HG03066 (cell line): Measurements from ENCODE around the gene GRK5.

Source experiments
- ATAC-seq: cut with Tn5 transposase; IDR thresholded peaks from one replicate; pipeline ENCODE4 v1.9.1; 2021; ENCODE audit warnings: low read depth; ENCODE audit not compliant: unreplicated experiment

GRK5 gene

DNA sequence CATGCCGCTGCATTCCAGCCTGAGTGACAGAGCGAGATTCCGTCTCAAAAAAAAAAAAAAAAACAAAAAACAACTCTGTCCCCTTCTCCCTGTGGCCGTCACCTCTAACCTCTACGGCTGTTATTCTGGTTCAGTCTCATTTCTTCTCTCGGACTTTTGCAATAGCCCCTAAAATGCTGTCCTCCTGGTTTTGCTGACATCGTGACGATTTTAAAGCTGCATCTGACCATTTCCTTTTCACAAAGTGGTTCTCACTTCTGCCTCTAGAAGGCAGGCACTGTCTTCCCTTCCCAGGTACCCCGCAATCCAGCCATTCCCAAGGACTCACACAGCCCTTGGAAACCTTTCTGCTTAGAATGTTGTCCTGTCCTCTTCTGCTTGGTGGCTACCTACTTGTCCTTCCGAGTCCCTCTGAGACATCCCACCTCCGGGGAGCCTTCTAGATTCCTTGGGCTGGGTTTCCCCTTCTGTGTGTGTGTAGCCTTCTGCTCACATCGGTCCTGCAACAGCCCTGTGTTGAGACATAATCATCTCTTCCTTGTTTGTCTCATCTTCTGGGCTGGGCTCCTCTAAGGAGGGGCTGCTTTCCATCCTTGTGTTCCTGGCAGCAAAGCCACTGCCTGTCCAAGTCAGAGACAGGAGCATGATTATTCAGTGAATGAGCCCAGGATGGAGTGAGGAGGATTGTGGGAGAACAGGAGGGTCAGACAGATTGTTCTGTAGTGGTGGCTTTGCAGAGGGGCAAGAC, 83.1 kb downstream of the GRK5 start:
- no peak for ATAC-seq

DNA sequence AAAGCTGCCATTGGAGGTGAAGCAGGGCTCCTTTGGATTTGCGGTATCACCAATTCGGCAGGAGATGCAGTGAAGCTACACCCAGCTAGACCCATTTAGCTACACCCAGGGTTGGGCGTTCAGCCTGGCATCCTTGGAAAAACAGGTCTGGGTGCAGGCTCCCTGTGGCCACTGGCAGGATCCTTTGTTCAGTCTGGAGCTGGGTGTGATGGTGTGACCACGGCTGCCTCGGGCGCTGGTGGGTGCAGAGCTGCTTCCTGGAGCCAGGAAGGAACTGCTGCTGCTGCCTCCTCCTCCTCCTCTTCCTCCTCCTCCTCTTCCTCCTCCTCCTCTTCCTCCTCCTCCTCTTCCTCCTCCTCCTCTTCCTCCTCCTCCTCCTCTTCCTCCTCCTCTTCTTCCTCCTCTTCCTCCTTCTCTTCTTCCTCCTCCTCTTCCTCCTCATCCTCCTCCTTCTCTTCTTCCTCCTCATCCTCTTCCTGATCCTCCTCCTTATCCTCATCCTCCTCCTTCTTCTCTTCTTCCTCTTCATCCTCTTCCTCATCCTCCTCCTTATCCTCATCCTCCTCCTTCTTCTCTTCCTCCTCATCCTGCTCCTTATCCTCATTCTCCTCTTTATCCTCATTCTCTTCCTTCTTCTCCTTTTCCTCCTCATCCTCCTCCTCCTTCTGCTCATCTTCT, 84.0 kb downstream of the GRK5 start:
- ATAC-seq: no peak

DNA sequence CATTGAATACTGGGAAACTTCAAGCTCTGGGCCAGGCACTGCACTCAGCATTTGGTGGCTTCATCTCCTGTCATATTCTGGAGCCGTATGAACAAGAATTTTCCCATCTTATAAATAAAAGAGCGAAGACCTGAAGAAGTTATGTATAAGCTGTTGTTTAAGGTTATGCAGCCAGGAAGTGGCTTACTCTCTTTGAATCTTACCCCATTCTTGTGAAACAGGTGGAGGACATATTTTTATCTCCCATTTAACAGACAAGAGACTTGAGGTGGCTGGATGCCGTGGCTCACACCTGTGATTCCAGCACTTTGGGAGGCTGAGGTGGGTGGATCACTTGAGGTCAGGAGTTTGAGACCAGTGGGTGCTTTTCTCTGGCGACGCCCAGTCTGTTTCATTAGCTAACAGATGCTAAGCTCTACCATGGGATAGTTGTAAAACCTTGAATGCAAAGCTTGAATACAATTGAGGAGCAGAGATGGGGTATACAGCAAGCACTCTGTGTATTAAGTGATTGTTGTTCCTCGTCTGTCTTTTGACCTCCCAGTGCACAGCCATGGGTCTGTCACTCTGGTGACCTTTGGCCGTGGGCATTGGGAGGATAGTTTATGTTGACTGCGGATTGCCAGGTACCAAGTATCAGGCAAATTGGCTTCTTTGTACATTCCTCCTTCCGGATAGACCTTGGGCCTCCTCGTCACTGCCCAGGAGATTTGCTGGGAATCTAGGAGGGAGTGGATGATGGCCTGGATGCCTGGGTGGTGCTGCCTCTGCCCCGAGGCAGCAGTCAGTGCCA, 85.8 kb downstream of the GRK5 start:
- no peak for ATAC-seq

DNA sequence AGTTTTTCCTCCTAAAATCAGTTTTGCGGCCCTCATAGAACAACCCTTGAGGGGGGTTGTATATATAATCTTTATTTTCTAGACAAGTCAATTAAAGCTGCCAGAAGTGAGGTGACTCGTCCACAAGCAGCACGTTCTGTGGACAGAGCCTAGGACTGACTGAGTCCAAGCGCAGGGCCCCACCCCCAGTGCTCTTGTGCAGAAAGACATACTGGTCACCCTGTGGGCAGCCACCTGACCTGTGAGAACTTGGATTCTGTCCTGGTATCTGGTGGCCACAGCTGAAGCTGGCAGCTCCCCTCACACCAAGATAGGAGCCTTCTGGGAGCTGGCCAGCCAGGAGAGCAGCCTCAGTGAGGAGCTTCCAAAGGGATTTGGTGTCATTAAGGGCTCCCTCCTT, 89.3 kb downstream of the GRK5 start:
- no peak for ATAC-seq

DNA sequence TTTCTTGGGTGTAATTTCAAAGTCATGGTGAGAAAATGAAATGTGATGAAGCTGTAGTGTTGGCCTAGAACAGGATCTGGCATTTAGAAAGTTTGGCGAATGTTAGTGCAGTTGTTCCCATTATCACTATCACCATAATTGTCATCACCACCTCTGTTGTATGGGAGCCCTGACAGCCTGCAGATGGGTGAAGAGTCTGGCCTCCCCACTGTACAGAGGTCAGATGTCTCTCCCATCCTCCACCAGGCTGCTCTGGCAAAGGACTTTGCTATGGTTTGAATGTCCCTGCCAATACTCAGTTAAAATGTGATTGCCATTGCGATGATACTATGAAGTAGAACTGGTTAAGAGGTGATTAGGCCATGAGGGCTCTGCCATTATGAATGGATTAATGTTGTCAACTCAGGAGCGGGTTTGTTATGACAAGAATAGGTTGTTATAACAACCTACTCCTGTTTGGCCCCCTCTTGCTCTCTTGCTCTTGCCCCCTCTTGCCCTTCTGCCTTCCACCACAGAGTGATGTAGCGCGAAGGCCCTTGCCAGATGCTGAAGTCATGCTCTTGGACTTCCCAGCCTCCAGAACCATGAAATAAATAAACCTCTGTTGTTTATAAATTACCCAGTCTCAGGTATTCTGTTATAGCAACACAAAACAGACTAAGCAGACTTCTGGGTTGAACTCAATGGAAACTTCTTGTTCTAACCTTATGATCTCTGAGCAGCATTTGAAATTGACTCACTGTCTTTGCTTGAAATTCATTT, 90.0 kb downstream of the GRK5 start:
- no peak for ATAC-seq

DNA sequence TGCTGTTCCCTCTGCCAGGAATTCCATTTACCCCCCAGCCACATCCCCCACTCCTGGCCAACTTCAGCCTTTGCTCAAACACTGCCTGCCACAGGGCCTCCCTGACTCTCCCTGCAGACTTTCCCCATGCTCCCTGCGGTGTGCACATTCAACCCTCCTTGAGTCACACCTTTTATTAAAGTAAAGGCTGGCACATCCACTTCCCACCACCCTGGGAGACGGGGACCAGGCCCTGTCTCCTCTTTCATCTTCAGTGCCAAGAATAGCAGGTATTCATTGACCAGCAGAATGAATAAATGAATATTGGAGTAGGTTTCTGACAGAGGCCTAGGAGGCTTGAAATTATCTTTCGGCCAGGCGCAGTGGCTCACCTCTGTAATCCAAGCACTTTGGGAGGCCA, 91.4 kb downstream of the GRK5 start:
- ATAC-seq: no peak

DNA sequence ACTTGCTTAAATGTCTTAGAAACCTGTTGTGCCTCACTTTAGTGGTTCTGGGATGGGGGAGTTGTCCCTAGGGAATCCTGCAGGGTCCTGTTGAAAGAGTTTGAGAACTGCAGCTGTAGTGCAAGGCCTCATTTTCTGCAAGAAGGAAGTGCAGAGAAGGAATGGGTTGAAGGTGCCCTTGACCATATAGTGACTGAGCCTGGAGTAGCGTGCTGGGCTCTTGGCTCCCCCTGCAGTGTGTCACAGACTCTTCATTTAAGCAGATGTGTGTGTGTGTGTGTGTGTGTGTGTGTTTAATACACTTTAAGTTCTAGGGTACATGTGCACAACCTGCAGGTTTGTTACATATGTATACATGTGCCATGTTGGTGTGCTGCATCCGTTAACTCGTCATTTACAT, 92.2 kb downstream of the GRK5 start:
- ATAC-seq: no peak

DNA sequence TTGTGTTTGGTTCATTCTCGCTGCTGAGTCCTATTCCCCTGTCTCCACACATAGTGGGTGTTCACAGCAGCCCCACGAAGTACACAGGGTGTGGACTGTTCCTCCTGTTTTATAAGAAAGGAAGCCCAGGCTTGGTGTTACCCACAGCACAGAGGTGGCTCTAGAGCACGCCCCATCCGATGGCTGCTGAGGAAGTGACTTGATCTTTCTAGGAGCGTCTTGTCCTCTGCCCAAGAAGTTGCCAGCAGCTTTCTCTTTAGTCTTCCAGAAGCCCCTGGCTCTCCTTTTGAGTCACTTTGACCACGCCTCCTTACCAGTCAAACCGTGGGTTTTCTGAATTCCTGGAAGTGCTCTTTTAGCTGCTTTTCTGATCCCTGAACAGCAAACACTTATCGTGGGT, 94.0 kb downstream of the GRK5 start:
- no peak for ATAC-seq

DNA sequence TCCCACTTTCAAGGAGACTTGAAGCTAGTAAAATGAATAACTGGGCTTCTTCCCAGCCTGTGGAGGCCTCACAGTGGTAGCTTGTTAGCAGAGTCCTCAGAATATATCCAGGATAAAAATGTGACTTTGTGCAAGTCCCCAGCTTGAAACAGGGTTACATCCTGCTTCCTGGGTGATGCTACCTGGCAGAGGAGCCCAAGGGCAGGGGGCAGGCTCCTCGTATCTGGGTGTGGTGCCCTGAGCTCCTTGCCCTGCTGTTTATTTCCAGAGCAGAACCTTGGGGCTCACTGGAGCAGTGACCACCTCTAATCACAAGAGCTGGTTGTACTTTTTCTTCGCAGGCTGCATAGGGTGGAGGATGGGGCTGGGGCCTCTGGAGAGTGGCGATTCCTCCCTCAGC, 94.8 kb downstream of the GRK5 start:
- ATAC-seq: no peak

DNA sequence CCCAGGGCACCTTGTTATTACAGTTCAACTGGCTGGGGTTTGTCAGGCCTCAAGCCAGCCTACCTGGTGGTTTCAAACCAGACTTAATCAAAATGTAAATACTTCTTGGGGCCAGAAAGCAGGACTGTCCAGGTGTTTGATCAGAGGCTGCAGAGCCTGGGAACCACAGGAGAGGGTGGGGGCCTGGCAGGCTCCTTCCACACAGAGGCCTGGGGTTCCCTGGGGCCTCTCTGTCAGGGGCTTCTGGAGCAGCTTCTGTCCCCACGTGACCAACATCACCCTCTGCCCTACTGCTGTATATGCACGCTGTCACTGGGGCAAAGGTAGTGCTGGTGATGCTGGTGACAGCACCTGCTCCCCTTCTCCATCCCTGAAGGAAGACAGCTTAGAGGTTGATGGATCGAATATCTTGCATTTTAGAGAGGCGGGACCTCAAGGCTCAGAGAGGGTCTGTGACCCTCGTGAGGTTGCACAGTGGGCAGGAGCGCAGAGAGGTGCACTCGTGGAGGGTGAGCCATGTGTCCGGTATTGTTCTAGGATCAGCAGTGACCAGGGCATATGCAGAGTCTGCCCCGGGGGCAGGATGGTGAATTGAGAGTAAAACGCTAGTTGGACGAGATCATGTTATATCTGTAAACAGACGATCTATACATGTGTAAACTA, 95.4 kb downstream of the GRK5 start:
- no peak for ATAC-seq

DNA sequence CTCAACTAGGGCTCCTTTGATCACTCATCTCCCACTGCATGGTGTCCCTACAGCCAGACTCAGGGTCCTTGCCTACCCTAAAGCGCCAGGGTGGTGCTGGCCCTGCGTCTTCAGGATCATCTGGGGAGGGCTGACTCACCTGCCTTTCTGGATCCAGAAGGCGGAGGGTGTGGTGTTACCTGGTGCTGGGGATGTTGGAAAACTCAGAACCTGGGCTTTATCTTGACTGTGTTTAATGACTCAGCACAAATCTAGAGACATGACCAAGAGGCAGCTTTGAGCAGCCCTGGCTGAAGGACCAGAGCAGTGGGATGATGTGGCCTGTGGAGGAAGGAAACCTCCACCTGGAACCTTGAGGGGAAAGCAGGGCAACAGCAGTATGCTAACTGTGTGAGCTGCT, 96.5 kb downstream of the GRK5 start:
- ATAC-seq: no peak

DNA sequence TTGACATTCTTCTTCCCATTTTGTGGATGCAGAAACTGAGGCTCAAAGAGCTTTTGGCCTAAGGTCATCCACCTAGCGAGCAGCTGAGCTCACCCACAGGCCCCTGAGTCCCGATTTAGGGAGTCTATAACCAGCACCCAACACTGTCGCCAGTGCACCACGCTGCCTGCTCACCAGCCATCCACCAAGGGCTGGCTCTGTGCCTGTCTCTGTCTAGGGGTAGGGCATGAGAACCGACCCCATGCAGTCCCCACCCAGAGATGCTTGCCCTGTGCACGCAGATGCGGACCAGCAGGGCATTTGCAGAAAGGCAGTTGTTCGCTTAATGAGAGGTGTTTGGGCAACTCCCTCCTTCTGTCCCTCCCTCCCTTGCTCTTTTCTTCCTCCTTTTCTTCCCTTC, 97.2 kb downstream of the GRK5 start:
- ATAC-seq: no peak

DNA sequence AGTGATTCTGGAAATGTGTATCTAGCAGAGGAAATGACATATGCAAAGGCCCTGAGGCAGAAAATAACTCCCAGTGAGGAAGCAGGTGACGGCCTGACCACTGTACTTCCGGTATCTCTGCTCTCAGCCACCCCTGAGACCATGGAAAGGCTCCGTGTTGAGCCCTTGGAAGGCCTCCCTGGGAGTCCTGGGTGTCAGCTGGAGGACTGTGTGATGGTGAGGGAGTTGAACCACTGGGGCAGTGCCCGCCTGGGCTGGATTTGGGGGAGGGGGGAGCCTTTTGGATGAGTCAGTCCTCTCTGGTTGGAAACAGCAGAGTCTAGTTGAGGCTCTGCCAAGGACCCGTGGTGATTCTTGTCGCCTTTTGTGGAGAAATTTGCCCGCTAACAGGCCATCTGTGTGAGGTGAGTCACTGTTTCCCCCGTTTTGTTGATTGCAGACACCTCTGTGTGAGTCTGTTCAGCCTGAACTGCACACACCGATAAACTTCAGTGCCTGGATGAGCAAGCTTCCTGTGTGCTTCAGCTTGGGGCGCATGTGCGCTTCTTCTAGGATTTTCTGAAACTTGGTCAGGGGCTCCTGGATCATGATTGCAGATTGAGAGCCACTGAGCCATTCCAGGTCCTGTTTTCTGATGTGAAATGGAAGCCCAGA, 98.6 kb downstream of the GRK5 start:
- ATAC-seq: peak; percentile 53

DNA sequence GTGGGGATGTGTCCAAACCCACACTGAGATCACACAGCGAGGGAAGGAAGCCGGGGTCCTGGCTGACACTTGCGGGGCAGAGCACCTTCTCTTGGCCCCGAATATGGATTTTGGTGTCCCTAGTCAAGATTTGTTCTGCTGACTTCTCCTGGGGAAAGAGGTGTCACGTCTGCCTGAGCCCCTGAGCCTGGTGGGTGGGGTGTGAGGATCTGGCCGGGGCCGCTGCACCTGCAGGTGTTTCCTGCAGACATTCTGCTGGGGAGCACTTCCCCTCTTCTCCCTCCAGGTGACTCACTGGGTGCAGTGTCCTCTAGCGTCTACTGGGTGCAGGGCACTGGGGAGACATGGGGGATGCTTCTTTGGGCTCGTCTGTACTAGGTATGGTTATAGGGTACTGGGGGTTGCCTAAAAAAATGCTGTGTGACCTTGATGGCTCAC, 99.2 kb downstream of the GRK5 start:
- ATAC-seq: peak; percentile 75

DNA sequence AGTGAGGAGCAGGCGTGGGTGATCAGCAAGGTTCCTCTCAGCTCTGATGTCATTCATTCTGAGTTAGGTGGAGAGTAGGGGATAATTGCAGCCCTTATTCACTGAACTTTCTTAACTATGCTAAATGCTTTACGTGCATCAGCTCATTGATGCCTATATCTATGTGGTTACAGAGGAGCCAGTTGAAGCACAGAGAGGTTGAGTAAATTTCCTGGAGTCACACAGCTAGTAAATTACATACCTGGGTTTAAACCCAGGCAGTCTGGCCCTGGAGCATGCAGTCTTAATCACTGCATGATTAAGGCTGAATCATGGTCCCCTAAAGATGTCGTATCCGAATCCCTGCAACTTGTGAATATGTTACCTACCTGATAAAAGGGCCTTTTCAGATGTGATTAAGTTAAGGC, 99.6 kb downstream of the GRK5 start:
- no peak for ATAC-seq

DNA sequence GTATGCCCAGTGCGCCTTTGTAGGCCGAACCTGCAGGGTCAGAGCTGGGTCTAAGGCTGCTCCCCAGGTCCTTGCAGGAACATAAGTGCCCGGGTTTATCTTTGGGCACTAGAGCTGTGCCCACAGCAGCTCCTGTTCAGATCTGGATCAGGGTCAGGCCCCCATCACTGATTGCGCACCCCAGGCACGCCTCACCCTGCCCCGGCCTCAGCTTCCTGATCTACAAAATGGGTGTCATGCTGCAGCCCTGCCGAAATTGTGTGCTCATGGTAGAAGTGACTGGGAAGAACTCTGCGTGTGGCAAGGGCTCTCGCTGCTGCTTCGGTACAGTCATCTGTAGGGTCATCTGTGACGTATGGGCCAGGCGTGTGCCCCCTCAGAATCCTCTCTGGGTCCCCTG, 100.7 kb downstream of the GRK5 start:
- no peak for ATAC-seq

DNA sequence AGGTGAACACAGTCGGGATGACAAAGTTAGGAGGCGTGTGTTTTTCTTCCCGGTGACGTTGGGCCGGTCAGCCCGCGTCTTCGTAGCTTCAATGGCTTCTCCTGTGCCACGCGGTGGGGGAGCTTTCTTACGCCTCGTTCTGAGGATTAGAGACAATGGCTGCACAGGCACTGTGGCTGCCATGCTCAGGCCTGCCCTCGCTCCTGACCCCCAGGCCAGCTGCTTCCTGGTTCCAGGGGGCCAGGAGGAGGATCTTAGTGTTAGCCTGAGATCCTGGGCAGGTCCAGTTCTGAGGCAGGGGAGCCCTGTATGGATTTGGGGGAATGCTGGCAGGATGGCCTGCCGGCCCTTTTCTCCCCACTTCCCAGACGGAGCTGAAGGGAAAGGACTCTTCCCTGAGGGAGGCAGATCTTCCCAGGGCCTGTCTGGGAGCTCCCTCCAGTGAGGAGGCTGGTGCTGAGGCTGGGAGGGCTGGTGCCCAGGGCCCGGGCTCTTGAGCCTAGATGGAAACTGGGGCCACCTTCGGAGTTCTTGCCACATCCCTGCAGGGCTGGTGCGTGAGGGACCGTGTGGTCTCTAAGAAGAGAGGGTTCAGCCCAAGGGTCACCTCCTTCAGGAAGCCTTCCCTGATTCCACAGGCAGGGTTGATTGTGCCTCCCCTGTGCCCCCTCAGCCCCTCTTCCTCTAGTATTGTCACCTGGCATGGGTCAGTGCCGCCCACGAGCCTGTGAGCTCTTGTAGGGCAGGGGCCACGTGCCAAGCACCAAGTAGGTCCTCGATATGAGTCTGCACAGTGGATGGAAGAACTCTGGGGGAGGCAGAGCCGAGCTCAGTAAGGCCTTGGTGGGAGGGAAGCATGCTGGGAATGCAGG, 101.4 kb downstream of the GRK5 start:
- ATAC-seq: no peak

DNA sequence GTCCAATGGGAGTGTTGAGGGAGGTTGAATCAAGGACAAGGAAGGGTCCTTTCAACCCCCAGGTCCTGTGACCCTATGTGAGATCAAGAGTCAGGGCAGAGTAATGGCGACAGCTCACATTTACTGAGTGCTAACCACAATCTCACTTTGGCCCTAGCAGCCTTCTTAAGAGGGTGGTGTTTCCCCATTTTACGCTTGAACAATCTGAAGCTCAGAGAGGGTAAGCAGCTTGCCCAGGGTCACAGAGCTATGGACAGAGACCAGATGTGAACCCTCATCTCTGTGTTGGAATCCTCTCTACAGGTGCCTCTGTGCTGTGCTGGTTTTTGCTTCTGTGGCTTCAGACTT, 102.0 kb downstream of the GRK5 start:
- peak; percentile 15 for ATAC-seq

DNA sequence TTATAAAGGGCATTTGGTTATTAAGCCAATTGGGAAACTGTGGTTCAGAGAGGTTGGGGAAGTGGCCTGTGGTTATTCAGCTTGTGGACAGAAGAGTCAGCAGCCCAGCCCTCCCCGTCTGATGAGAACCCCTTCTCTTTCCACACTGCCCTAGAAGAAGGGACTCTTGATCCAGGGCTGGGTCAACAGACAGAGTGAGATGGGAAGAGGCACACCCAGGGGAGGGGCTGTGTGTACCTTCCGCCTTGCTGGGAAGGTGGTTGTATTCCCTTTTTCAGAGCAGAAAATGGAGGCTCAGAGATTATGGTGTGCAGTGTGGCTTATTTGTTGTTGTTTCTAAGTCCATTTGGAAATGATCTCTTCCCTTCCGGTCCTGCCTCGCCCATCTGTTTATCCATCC, 103.4 kb downstream of the GRK5 start:
- no peak for ATAC-seq
